Breast epithelium (tissue), 3 donors: ENCODE measurements around the gene DCUN1D3.

Experiments used
- POLR2A ChIP-seq: fragments of 450-650 bp; IDR thresholded peaks from one replicate; pipeline ENCODE4 v1.6.1; 2016; ENCODE audit warnings: antibody characterized with exemption, mild to moderate bottlenecking, moderate library complexity
- POLR2AphosphoS5 ChIP-seq, 3 donors: sonication (generic); formaldehyde crosslinking; IDR thresholded peaks; one replicate each; pipeline ENCODE4 v1.6.1; 2017; ENCODE audit warnings: antibody characterized with exemption in 3 of 3
- TF ChIP-seq, protein P1 (sequence below), 3 donors: fragments of 450-650 bp; IDR thresholded peaks; one replicate each; pipeline ENCODE4 v1.5.1; 2016 to 2017; ENCODE audit warnings: antibody characterized with exemption in 3 of 3, mild to moderate bottlenecking in 3 of 3, moderate library complexity in 3 of 3

DNA sequence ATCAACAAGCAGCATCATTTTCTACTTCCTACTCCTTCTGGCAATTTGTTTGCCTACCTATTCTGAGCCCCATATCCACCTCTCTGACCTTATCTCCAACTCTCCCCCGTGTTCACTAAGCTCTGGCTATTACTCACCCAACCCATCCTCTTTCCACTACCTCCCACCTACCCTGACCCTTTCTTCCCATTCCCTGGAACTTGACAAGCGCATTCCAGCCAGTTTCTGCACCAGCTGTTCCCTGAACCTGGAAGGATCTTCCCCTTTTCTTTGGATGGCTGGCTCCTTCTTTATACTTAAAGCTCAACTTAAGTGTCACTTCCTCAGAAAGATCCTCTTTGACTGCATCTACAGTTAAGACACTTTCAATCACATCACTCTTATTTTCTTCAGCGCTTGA lies 2.2 kb downstream of the DCUN1D3 start:
- TF ChIP-seq, protein P1, sequence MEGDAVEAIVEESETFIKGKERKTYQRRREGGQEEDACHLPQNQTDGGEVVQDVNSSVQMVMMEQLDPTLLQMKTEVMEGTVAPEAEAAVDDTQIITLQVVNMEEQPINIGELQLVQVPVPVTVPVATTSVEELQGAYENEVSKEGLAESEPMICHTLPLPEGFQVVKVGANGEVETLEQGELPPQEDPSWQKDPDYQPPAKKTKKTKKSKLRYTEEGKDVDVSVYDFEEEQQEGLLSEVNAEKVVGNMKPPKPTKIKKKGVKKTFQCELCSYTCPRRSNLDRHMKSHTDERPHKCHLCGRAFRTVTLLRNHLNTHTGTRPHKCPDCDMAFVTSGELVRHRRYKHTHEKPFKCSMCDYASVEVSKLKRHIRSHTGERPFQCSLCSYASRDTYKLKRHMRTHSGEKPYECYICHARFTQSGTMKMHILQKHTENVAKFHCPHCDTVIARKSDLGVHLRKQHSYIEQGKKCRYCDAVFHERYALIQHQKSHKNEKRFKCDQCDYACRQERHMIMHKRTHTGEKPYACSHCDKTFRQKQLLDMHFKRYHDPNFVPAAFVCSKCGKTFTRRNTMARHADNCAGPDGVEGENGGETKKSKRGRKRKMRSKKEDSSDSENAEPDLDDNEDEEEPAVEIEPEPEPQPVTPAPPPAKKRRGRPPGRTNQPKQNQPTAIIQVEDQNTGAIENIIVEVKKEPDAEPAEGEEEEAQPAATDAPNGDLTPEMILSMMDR (IDR thresholded peaks at IDR 0.05): no peak
- TF ChIP-seq POLR2AphosphoS5 (IDR thresholded peaks at IDR 0.05) (no peak), POLR2A (no peak)
